Stomach (tissue), 4 donors: ENCODE results near the gene ANKRD35.

Experiments
- POLR2A ChIP-seq, 4 donors: fragments of 450-650 bp; IDR thresholded peaks; one replicate each; pipeline ENCODE4 v1.6.1; 2016; ENCODE audit warnings: antibody characterized with exemption in 4 of 4, control low read depth in 2 of 4, mild to moderate bottlenecking in 1 of 4, moderate library complexity in 1 of 4
- TF ChIP-seq, protein P1 (sequence below), 7 experiments: fragments of 450-650 bp in 4 of 7; fragments of 200-600 bp in 3 of 7; sonication (generic) in 3 of 7; IDR thresholded peaks; one replicate each; pipeline ENCODE4 v1.5.1; 2016 to 2019; ENCODE audit warnings: antibody characterized with exemption in 7 of 7, control low read depth in 2 of 7, mild to moderate bottlenecking in 1 of 7

DNA sequence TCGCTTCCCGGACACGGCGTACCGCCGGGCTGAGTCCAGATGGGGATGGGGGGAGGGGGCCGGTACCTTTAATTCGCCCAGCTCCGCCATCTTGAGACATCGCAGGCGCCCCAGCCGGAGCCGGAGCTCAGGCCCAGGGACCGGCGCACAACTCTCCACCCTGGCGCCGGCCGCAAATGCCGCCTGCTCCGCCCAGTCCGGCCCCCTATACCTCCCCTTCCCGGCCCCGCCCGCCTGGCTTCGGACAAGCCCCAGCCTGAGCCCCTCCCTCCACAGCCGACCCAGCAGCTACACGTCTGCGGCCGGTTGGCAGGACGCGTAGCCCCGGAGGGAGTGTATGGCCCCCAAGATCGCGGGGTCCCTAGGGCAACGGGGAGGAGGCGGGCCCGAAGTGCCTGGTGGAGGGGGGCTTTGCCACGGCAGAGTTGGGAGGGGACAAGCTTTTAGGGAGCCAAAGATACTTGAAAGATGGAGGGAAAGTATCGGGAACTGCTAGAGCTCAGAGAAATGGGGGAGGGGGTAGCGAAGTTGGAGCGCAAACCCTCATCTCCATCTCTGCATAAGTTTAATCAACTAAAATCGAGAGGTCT, 26.7 kb downstream of the ANKRD35 start, which contains the start of gene PIAS3:
- TF ChIP-seq, protein P1, sequence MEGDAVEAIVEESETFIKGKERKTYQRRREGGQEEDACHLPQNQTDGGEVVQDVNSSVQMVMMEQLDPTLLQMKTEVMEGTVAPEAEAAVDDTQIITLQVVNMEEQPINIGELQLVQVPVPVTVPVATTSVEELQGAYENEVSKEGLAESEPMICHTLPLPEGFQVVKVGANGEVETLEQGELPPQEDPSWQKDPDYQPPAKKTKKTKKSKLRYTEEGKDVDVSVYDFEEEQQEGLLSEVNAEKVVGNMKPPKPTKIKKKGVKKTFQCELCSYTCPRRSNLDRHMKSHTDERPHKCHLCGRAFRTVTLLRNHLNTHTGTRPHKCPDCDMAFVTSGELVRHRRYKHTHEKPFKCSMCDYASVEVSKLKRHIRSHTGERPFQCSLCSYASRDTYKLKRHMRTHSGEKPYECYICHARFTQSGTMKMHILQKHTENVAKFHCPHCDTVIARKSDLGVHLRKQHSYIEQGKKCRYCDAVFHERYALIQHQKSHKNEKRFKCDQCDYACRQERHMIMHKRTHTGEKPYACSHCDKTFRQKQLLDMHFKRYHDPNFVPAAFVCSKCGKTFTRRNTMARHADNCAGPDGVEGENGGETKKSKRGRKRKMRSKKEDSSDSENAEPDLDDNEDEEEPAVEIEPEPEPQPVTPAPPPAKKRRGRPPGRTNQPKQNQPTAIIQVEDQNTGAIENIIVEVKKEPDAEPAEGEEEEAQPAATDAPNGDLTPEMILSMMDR (IDR thresholded peaks at IDR 0.05) = no peak
- TF ChIP-seq POLR2A (IDR thresholded peaks at IDR 0.05) = peak in 1 of 4 donors; percentile 77
